GM18951 (cell line): ENCODE data around the gene IL4.

ENCODE experiments used
- POLR2A ChIP-seq: IDR thresholded peaks from 4 replicates; pipeline ENCODE4 v1.6.1; 2011; ENCODE audit warnings: mild to moderate bottlenecking; ENCODE audit not compliant: insufficient read length, insufficient read depth; ENCODE audit errors: extremely low read depth
- in situ Hi-C: fragments of 300-500 bp; cut with MboI; formaldehyde crosslinking; loops from one replicate; pipeline ENCODE4 v1.12.0; 2022; ENCODE audit warnings: low sequenced_read_pairs, mixed read lengths, inconsistent platforms; ENCODE audit not compliant: unreplicated experiment

Gene IL4

GRCh38 chr5:132718544-132719312, 44.9 kb downstream of the IL4 start:
- in situ Hi-C loops: no loop called here
- TF ChIP-seq POLR2A: no peak

DNA sequence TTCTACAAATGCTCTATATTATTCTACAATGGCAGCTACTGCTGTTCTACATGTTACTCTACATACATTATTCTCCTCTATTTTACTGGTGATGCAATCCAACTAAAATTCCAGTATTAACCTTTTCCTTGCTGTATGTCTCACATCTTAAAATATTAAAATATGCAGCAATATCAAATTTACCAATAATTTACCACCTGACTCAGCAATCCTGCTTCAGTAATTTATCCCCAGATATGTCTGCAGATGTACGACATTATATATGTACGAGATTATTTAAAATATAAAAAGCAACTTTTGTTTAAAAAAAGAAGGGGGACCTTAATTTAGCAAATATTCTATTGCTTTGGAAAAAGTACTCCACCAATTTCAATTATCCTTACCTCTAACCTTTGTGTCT, 52.0 kb downstream of the IL4 start:
- no peak for TF ChIP-seq POLR2A
- in situ Hi-C loops: no loop called here

- TF ChIP-seq POLR2A: no peak
- in situ Hi-C loops: no loop called here
Measured at GRCh38 chr5:132729896-132730295, 56.1 kb downstream of the IL4 start.
